Measurements from ENCODE around the gene EEFSEC. TPM values are rescaled to one million over a fixed set of nuclear protein-coding genes. Genes with fewer than 3 reads are reported as not detected.

EEFSEC gene
- total and polyA plus RNA-seq, 4 donors = 9.8 to 20.1 (median 11.6) TPM

DNA sequence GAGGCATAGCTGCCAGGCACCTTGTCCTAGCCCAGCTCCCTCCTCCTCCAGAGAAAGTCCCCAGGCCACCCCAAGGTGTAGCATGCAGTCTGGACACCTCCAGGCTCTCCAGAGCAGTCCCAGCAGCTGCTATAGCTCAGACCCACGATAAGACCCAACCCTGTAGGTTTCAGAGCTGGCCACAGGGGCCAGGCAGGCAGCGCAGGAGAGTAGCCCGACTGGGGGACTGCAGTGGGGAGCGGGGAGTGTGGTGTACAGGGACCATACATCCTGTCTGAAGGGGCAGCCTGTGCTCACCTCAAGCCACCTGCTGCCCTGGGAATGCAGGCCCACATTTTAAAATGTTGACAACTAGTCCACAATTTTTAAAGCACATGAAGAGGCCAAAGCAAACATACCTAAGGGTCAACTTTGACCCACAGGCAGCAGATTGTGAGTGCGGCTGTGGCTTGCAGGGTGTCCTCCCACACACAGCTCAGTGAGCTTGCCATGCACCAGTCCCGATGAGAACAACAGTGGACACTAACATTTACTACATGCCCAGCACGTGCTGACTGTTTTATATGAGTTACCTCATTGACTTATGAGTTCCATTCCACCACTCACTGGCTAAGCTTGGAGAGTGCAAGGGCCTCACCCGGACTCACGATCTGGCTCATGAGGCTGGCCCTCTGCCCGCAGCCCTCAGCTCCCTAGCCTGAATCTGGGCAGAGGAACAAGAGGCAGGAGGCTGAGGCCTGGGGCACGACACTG lies 232.0 kb downstream of the EEFSEC start:
- peak overlapping the region in 1 of 2 donors; percentile 70 for H3K27ac ChIP-seq (ENCODE audit: low read depth in 1 of 2, low read length in 1 of 2)
- TF ChIP-seq, protein P1, sequence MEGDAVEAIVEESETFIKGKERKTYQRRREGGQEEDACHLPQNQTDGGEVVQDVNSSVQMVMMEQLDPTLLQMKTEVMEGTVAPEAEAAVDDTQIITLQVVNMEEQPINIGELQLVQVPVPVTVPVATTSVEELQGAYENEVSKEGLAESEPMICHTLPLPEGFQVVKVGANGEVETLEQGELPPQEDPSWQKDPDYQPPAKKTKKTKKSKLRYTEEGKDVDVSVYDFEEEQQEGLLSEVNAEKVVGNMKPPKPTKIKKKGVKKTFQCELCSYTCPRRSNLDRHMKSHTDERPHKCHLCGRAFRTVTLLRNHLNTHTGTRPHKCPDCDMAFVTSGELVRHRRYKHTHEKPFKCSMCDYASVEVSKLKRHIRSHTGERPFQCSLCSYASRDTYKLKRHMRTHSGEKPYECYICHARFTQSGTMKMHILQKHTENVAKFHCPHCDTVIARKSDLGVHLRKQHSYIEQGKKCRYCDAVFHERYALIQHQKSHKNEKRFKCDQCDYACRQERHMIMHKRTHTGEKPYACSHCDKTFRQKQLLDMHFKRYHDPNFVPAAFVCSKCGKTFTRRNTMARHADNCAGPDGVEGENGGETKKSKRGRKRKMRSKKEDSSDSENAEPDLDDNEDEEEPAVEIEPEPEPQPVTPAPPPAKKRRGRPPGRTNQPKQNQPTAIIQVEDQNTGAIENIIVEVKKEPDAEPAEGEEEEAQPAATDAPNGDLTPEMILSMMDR (IDR thresholded peaks at IDR 0.05; ENCODE audit: control extremely low read depth, extremely low read depth) = no peak
- no peak overlapping the region for H3K9ac ChIP-seq (ENCODE audit: insufficient read depth in 1 of 2, low read length in 2 of 2)
- ATAC-seq (ENCODE audit: insufficient read depth, low FRiP score) = peak; percentile 19
- no peak overlapping the region for H3K4me3 ChIP-seq
- no peak for DNase-seq
- no peaks in the 10 kb centered on the region for H3K27me3 ChIP-seq (ENCODE audit: control insufficient read depth in 3 of 3, insufficient read depth in 3 of 3, low read length in 2 of 3)
- peaks cover 7 to 32% (median 20%) of the 10 kb centered on the region in 5 donors for H3K4me1 ChIP-seq (ENCODE audit: control insufficient read depth in 5 of 5, insufficient read depth in 5 of 5, low read length in 5 of 5)
- WGBS, 2 donors = 73 to 87% methylated on average over 11 of the region's 11 CpGs
- H3K9me3 ChIP-seq (ENCODE audit: control insufficient read depth in 4 of 4, insufficient read depth in 3 of 4, low read length in 3 of 4) = no peaks in the 10 kb centered on the region
- H3K36me3 ChIP-seq (ENCODE audit: control insufficient read depth in 4 of 4, insufficient read depth in 4 of 4, low read length in 4 of 4) = no peaks in the 10 kb centered on the region

DNA sequence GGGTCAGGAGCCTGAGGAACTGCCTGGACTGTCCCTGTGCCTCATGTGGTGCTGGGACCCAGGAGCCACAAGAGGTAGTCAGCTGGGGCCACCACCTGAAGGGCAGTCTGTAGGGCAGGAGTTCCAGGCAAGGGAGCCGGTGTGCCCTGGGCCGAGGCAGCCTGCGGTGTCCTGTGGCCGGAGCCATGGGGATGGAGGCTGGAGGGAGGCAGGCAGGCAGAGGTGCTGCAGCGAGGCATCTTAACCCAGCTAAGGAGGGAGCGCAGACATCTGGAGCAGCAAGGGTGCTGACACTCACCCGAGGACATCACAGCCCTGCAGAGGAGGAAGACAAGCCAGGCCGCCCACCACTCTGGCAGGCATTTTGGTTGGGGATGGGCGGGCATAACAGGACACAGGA lies 235.7 kb downstream of the EEFSEC start:
- H3K9ac ChIP-seq (ENCODE audit: insufficient read depth in 1 of 2, low read length in 2 of 2) = no peak overlapping the region
- ATAC-seq (ENCODE audit: insufficient read depth, low FRiP score) (no peak), DNase-seq (no peak)
- H3K36me3 ChIP-seq (ENCODE audit: control insufficient read depth in 4 of 4, insufficient read depth in 4 of 4, low read length in 4 of 4) = no peaks in the 10 kb centered on the region
- H3K4me3 ChIP-seq = no peak overlapping the region
- no peaks in the 10 kb centered on the region for H3K27me3 ChIP-seq (ENCODE audit: control insufficient read depth in 3 of 3, insufficient read depth in 3 of 3, low read length in 2 of 3)
- no peak overlapping the region for H3K27ac ChIP-seq (ENCODE audit: low read depth in 1 of 2, low read length in 1 of 2)
- no peaks in the 10 kb centered on the region for H3K9me3 ChIP-seq (ENCODE audit: control insufficient read depth in 4 of 4, insufficient read depth in 3 of 4, low read length in 3 of 4)
- H3K4me1 ChIP-seq (ENCODE audit: control insufficient read depth in 5 of 5, insufficient read depth in 5 of 5, low read length in 5 of 5) = peaks cover 0 to 16% (median 6%) of the 10 kb centered on the region in 5 donors
- WGBS, 2 donors = 96 to 98% methylated on average over 9 of the region's 9 CpGs
- TF ChIP-seq, protein P1 (IDR thresholded peaks at IDR 0.05; ENCODE audit: control extremely low read depth, extremely low read depth) = no peak

DNA sequence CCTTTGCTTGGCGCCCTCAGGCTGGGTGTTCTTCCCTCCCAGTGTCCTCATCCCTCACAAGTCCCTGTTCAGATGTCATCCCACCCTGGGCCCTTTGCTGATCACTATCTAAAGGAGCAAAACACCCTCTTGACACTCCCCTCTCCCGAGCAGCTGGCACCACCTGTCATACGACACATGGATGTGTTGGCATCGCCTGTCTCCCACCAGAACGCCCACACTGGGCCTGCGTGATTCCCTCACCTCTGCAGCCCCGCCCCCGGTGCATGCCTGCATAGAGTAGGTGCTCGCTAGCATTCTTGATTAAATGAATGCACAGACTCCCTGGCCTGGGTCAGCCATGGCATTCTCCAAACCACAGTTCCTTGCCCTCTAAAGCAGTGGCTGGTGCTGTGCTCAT lies 237.6 kb downstream of the EEFSEC start:
- 95% methylated on average over 9 of the region's 9 CpGs for WGBS, 2 donors

More for the DNA sequence above, 237.6 kb downstream of the EEFSEC start:
- Histone ChIP-seq H3K27ac (ENCODE audit: low read depth in 1 of 2, low read length in 1 of 2) (no peak overlapping the region), H3K9me3 (ENCODE audit: control insufficient read depth in 4 of 4, insufficient read depth in 3 of 4, low read length in 3 of 4) (no peaks in the 10 kb centered on the region), H3K36me3 (ENCODE audit: control insufficient read depth in 4 of 4, insufficient read depth in 4 of 4, low read length in 4 of 4) (no peaks in the 10 kb centered on the region), H3K4me1 (ENCODE audit: control insufficient read depth in 5 of 5, insufficient read depth in 5 of 5, low read length in 5 of 5) (peaks cover 0 to 19% (median 10%) of the 10 kb centered on the region in 5 donors), H3K9ac (ENCODE audit: insufficient read depth in 1 of 2, low read length in 2 of 2) (no peak overlapping the region), H3K27me3 (ENCODE audit: control insufficient read depth in 3 of 3, insufficient read depth in 3 of 3, low read length in 2 of 3) (no peaks in the 10 kb centered on the region), H3K4me3 (no peak overlapping the region)
- ATAC-seq (ENCODE audit: insufficient read depth, low FRiP score) (no peak), DNase-seq (no peak)
- TF ChIP-seq, protein P1 (IDR thresholded peaks at IDR 0.05; ENCODE audit: control extremely low read depth, extremely low read depth) = no peak

Measured in lung (tissue), 12 donors.